Measurements from ENCODE around the gene TBC1D3C.
"Not testable (repeated sequence)": the region's sequence is repeated elsewhere in the genome, so short reads cannot be mapped to it uniquely, and the experiment has no call there.

Gene TBC1D3C

DNA sequence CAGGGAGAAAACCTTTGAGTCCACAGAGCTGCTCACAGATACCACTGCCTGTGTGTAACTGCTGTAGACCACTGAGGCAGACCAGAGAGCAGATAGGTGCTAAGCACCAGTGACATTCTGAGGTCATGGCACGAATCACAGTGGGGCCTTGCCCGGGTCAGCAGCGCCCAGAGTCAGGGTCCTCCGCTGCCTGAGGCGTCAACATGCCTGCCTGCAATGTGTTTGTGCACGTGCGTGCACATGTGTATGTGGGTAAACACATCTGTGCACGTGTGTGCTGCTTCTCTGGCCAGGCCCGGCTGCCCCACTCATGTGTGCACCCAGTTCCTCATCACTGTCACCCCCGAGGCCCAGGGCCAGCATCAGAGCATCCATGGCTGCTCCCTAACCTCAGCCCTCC lies at the start of gene TBC1D3C:
Gene TBC1D3C (minus strand): TSS at position 101 of the 400 bp plus-strand sequence. CDS start 1,568 bp downstream, outside the sequence.
- DNase-seq = not testable (repeated sequence)

- DNase-seq = not testable (repeated sequence)
Measured at GRCh38 chr17:38099262-38099661, 30.8 kb upstream of the TBC1D3C start.

- DNase-seq = not testable (repeated sequence)
Measured at GRCh38 chr17:38094059-38094694, 25.7 kb upstream of the TBC1D3C start.

GRCh38 chr17:38088120-38088519 lies 19.7 kb upstream of the TBC1D3C start:
- not testable (repeated sequence) for DNase-seq

DNA sequence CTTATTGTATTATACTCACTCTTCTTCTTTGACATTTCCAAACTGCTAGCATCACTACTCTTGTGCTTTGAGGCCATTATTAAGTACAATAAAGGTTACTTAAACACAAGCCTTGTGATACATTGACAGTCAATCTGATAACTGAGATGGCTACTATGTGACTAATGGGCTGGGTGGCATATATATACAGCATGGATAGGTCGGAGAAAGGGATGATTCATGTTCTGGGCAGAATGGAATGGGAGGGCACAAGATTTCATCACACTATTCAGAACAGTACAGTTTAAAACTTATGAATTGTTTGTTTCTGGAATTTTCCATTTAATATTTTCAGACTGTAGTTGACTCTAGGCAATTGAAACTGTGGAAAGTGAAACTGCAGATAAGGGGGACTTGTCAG lies 18.9 kb upstream of the TBC1D3C start:
- not testable (repeated sequence) for DNase-seq

Data from activated CD4-positive, alpha-beta T cell treated with anti-CD3 and anti-CD28 coated beads, Interleukin-2, amount 50 U/mL, for 48 hours (primary cell).